Measurements from ENCODE around the gene GPD1L.

- TF ChIP-seq EZH2 (IDR thresholded peaks at IDR 0.05; ENCODE audit: borderline replicate concordance, low read length), result no peak
- no peak for TF ChIP-seq CTCF (IDR thresholded peaks at IDR 0.05; ENCODE audit: low read length)
Observed at GRCh38 chr3:32125012-32125411, 18.6 kb downstream of the GPD1L start.

Data from OCI-LY1 (cell line).